K562 (cell line): ENCODE data around the gene KCNK7. TPM values are rescaled to one million over a fixed set of nuclear protein-coding genes. Genes with fewer than 3 reads are reported as not detected.

ENCODE experiments used
- ATF6 ChIP-seq: sonication (generic); formaldehyde crosslinking; IDR thresholded peaks from 2 replicates; pipeline ENCODE4 v1.4.0; 2020; ENCODE audit warnings: mild to moderate bottlenecking, missing genetic modification reagents
- BCL6 ChIP-seq: fragments of 250-450 bp; sonication (Bioruptor Pico); IDR thresholded peaks from 2 replicates; pipeline ENCODE4 v1.4.0; 2020
- BMI1 ChIP-seq: fragments of 150-350 bp; IDR thresholded peaks from 2 replicates; pipeline ENCODE4 v1.6.1; 2014; ENCODE audit warnings: low read length
- ESRRB ChIP-seq: fragments of 250-450 bp; sonication (Bioruptor Pico); IDR thresholded peaks from 2 replicates; pipeline ENCODE4 v1.5.0; 2020; ENCODE audit warnings: mild to moderate bottlenecking, moderate library complexity, borderline replicate concordance
- GABPB2 ChIP-seq: fragments of 250-450 bp; sonication (Bioruptor Pico); conservative IDR thresholded peaks from 2 replicates; pipeline ENCODE4 v1.5.1; 2021; ENCODE audit warnings: mild to moderate bottlenecking
- KLF13 ChIP-seq: fragments of 450-650 bp; IDR thresholded peaks from 2 replicates; pipeline ENCODE4 v1.6.1; 2016; ENCODE audit warnings: missing genetic modification characterization, low read depth, mild to moderate bottlenecking, missing compliant biosample characterization, moderate library complexity, borderline replicate concordance
- LARP7 ChIP-seq: fragments of 450-650 bp; IDR thresholded peaks from 2 replicates; pipeline ENCODE4 v1.6.1; 2016
- MCM3 ChIP-seq: fragments of 450-650 bp; IDR thresholded peaks from 2 replicates; pipeline ENCODE4 v1.6.1; 2016
- NR2C2 ChIP-seq, 2 experiments: fragments of 200-800 bp in 1 of 2; sonication (Bioruptor generic) in 1 of 2; sonication (generic) in 1 of 2; formaldehyde crosslinking in 1 of 2; IDR thresholded peaks; 2 replicates each; pipeline versions ENCODE4 v1.6.1 to v1.8.0; 2016 to 2022; ENCODE audit warnings: mild to moderate bottlenecking in 1 of 2, missing compliant biosample characterization in 1 of 2, missing genetic modification characterization in 1 of 2, missing genetic modification reagents in 1 of 2
- NR4A1 ChIP-seq, 2 experiments: fragments of 250-450 bp in 1 of 2; fragments of 450-650 bp in 1 of 2; sonication (Bioruptor Pico) in 1 of 2; IDR thresholded peaks; 2 replicates each; pipeline versions ENCODE4 v1.4.0 to v1.6.1; 2016 to 2020; ENCODE audit warnings: mild to moderate bottlenecking in 2 of 2, missing compliant biosample characterization in 1 of 2, missing genetic modification characterization in 1 of 2, moderate library complexity in 1 of 2
- RFX7 ChIP-seq: fragments of 250-450 bp; sonication (Bioruptor Pico); IDR thresholded peaks from 2 replicates; pipeline ENCODE4 v1.5.1; 2021; ENCODE audit warnings: mild to moderate bottlenecking
- SUPT5H ChIP-seq: fragments of 450-650 bp; IDR thresholded peaks from 2 replicates; pipeline ENCODE4 v1.6.1; 2016
- TAF7 ChIP-seq: fragments of 450-650 bp; IDR thresholded peaks from 2 replicates; pipeline ENCODE4 v1.6.1; 2016; ENCODE audit warnings: missing genetic modification characterization, missing compliant biosample characterization
- XRCC5 ChIP-seq: fragments of 200-400 bp; formaldehyde crosslinking; IDR thresholded peaks from 2 replicates; pipeline ENCODE4 v1.6.1; 2017; ENCODE audit warnings: low read depth, mild to moderate bottlenecking, low read length
- ZNF175 ChIP-seq: fragments of 200-800 bp; sonication (Bioruptor generic); IDR thresholded peaks from 2 replicates; pipeline ENCODE4 v1.6.1; 2016; ENCODE audit warnings: low read depth, mild to moderate bottlenecking, missing genetic modification characterization, missing compliant biosample characterization
- ZNF584 ChIP-seq: fragments of 200-800 bp; sonication (Bioruptor generic); IDR thresholded peaks from 2 replicates; pipeline ENCODE4 v1.6.1; 2016; ENCODE audit warnings: low read depth, mild to moderate bottlenecking, missing genetic modification characterization, missing compliant biosample characterization
- polyA plus RNA-seq, 8 experiments: library from polyadenylated mRNA; depleted of rRNA in 4 of 8; stranded (reverse) in 5 of 8; unstranded in 3 of 8; fragments of >200 nt; fragmentation: Nextera tagmentation in 2 of 8; fragmentation: Illumina TruSeq in 1 of 8; extraction: Ambion mirVana in 2 of 8; extraction: Trizol in 1 of 8; gene quantifications; 2 replicates each; pipeline versions ENCODE4 v1.2.1 to v1.2.3, GENCODE V29; 2011 to 2014; ENCODE audit warnings: inconsistent platforms in 1 of 8, missing spikeins in 1 of 8
- total RNA-seq, 7 experiments: library from RNA; depleted of rRNA in 6 of 7; stranded (reverse); fragments of >200 nt in 6 of 7; fragmentation: Illumina TruSeq in 2 of 7; extraction: Trizol in 2 of 7; gene quantifications; 2 replicates each; pipeline versions ENCODE4 v1.2.1 to v1.2.3, GENCODE V29; 2011 to 2021; ENCODE audit warnings: low replicate concordance in 1 of 7
- TF ChIP-seq, protein P1 (sequence below): fragments of 450-650 bp; formaldehyde crosslinking; conservative IDR thresholded peaks from 2 replicates; pipeline ENCODE4 v1.4.0; 2022; ENCODE audit warnings: mild to moderate bottlenecking, missing genetic modification characterization
- TF ChIP-seq, protein P2 (sequence below): fragments of 450-650 bp; IDR thresholded peaks from 2 replicates; pipeline ENCODE4 v1.7.1; 2018; ENCODE audit warnings: mild to moderate bottlenecking, low read depth; ENCODE audit not compliant: partially characterized antibody
- TF ChIP-seq, protein P3 (sequence below): sonication (generic); formaldehyde crosslinking; IDR thresholded peaks from 2 replicates; pipeline ENCODE4 v1.8.0; 2022; ENCODE audit warnings: mild to moderate bottlenecking, missing genetic modification reagents, borderline replicate concordance

KCNK7 gene
- total and polyA plus RNA-seq, 9 of the 15 experiments (the other 6 are each of a cell fraction or from before 2014, with no cell fraction given), result 0.07 to 0.40 TPM; not detected in 7

DNA sequence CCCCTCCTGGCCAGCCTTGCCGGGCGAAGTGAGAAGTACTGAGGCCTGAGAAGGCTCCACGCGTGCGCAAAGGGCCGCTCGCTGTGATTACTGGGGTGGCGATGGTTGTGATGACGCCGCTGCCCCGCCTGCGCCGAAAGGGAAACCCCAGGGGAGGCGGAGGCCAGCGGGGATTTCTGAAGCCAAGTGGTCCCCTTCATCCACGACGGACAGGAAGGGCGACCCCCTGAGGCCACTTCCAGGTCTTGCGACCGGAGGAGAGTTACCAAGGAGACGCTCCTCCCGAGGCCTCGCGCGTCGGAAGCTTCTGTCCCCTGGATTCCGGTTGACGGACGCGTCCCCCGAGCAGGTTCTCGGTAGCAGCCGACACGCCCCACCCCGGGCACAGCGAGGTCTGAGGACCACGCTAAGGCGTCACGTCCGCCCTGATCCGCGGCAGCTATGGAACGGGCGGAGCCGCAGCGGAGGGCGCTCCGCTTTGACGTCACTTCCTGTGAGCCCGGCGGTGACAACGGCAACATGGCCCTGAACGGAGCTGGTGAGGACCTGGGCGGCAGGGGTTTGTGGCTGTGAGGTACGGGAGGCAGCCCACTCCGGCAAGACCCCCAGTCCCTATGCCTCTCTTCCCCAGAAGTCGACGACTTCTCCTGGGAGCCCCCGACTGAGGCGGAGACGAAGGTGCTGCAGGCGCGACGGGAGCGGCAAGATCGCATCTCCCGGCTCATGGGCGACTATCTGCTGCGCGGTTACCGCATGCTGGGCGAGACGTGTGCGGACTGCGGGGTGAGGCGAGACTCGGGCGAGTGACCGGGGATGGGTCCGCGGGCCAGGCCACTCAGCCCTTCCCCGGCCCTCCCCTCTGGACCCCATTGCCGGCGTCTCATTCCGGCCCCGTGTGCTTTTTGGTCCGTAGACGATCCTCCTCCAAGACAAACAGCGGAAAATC lies 25.4 kb downstream of the KCNK7 start, which contains the start of gene ZNRD2 (continued):
- TF ChIP-seq, protein P1, sequence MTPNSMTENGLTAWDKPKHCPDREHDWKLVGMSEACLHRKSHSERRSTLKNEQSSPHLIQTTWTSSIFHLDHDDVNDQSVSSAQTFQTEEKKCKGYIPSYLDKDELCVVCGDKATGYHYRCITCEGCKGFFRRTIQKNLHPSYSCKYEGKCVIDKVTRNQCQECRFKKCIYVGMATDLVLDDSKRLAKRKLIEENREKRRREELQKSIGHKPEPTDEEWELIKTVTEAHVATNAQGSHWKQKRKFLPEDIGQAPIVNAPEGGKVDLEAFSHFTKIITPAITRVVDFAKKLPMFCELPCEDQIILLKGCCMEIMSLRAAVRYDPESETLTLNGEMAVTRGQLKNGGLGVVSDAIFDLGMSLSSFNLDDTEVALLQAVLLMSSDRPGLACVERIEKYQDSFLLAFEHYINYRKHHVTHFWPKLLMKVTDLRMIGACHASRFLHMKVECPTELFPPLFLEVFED (CRISPR knock-in tag), result no peak
- TF ChIP-seq NR2C2 (CRISPR knock-in tag; IDR thresholded peaks at IDR 0.05) (peak; percentile 81; the same call in 1 of the 2 replicates), NR2C2 (tag; IDR thresholded peaks at IDR 0.05) (peak; percentile 86), LARP7 (no peak), RFX7 (CRISPR knock-in tag) (no peak), GABPB2 (CRISPR knock-in tag) (no peak), ATF6 (CRISPR knock-in tag) (peak; percentile 85), ZNF175 (CRISPR knock-in tag) (no peak), TAF7 (tag) (0 out of 2 replicates have a peak, but pooled peaks have one; percentile 42), BCL6 (CRISPR knock-in tag) (no peak), BMI1 (no peak), XRCC5 (peak; percentile 93), NR4A1 (CRISPR knock-in tag; IDR thresholded peaks at IDR 0.05) (no peak), NR4A1 (tag; IDR thresholded peaks at IDR 0.05) (no peak), ESRRB (no peak), SUPT5H (peak; percentile 81), ZNF584 (no peak), MCM3 (no peak), KLF13 (tag) (peak; percentile 92)
- TF ChIP-seq, protein P2, sequence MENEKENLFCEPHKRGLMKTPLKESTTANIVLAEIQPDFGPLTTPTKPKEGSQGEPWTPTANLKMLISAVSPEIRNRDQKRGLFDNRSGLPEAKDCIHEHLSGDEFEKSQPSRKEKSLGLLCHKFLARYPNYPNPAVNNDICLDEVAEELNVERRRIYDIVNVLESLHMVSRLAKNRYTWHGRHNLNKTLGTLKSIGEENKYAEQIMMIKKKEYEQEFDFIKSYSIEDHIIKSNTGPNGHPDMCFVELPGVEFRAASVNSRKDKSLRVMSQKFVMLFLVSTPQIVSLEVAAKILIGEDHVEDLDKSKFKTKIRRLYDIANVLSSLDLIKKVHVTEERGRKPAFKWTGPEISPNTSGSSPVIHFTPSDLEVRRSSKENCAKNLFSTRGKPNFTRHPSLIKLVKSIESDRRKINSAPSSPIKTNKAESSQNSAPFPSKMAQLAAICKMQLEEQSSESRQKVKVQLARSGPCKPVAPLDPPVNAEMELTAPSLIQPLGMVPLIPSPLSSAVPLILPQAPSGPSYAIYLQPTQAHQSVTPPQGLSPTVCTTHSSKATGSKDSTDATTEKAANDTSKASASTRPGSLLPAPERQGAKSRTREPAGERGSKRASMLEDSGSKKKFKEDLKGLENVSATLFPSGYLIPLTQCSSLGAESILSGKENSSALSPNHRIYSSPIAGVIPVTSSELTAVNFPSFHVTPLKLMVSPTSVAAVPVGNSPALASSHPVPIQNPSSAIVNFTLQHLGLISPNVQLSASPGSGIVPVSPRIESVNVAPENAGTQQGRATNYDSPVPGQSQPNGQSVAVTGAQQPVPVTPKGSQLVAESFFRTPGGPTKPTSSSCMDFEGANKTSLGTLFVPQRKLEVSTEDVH, result peak; percentile 93
- TF ChIP-seq, protein P3, sequence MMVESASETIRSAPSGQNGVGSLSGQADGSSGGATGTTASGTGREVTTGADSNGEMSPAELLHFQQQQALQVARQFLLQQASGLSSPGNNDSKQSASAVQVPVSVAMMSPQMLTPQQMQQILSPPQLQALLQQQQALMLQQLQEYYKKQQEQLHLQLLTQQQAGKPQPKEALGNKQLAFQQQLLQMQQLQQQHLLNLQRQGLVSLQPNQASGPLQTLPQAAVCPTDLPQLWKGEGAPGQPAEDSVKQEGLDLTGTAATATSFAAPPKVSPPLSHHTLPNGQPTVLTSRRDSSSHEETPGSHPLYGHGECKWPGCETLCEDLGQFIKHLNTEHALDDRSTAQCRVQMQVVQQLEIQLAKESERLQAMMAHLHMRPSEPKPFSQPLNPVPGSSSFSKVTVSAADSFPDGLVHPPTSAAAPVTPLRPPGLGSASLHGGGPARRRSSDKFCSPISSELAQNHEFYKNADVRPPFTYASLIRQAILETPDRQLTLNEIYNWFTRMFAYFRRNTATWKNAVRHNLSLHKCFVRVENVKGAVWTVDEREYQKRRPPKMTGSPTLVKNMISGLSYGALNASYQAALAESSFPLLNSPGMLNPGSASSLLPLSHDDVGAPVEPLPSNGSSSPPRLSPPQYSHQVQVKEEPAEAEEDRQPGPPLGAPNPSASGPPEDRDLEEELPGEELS (CRISPR knock-in tag), result no peak
